ENCODE data around the gene DGKH. TPM values are rescaled to one million over a fixed set of nuclear protein-coding genes. Genes with fewer than 3 reads are reported as not detected.

DGKH gene
- total RNA-seq, 1 experiment from 2014 or later: 3.9 TPM

- DNase-seq (ENCODE audit: extremely low read depth, low read depth): peak; percentile 82
These were observed 223.1 kb downstream of the DGKH start for GRCh38 chr13:42271337-42272114.

- DNase-seq (ENCODE audit: extremely low read depth, low read depth): no peak
These were observed 223.8 kb downstream of the DGKH start, which contains the start of gene AKAP11 for GRCh38 chr13:42272115-42272803. Gene AKAP11 (plus strand): TSS chr13:42272152. CDS start chr13:42286349, 14,197 bp downstream.

GRCh38 chr13:42272804-42273175 lies 224.3 kb downstream of the DGKH start:
- DNase-seq (ENCODE audit: extremely low read depth, low read depth): no peak

- DNase-seq (ENCODE audit: extremely low read depth, low read depth): no peak
These were observed 226.1 kb downstream of the DGKH start for GRCh38 chr13:42274386-42275097.

- no peak for DNase-seq (ENCODE audit: extremely low read depth, low read depth)
These were observed 226.6 kb downstream of the DGKH start for GRCh38 chr13:42275098-42275471.

DNA sequence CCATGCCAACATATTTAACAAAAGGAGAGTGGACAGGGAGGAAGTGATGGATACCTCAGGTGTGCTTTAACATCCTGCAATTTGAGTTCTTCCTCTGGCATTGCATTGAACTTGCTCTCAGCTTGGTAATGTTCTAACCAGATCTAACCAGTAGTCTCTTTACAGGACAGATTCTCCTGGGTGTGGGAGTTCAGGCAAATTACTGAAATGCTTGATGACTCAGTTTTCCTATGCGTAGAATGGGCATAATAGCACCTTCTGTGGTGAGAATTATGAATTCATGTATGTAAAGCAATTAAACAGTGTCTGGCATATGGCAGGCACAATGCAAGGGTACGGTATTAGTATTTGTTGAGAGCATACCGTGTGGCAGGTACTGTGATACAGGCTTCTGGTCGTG lies 227.1 kb downstream of the DGKH start:
- DNase-seq (ENCODE audit: extremely low read depth, low read depth): no peak

GRCh38 chr13:42276683-42277082 lies 228.2 kb downstream of the DGKH start:
- DNase-seq (ENCODE audit: extremely low read depth, low read depth): no peak

GRCh38 chr13:42277618-42278276 lies 229.3 kb downstream of the DGKH start:
- no peak for DNase-seq (ENCODE audit: extremely low read depth, low read depth)

GRCh38 chr13:42279080-42279479 lies 230.6 kb downstream of the DGKH start:
- DNase-seq (ENCODE audit: extremely low read depth, low read depth): no peak

- DNase-seq (ENCODE audit: extremely low read depth, low read depth): no peak
These were observed 231.5 kb downstream of the DGKH start for GRCh38 chr13:42279986-42280385.

GRCh38 chr13:42280537-42280936 lies 232.1 kb downstream of the DGKH start:
- DNase-seq (ENCODE audit: extremely low read depth, low read depth): no peak

DNA sequence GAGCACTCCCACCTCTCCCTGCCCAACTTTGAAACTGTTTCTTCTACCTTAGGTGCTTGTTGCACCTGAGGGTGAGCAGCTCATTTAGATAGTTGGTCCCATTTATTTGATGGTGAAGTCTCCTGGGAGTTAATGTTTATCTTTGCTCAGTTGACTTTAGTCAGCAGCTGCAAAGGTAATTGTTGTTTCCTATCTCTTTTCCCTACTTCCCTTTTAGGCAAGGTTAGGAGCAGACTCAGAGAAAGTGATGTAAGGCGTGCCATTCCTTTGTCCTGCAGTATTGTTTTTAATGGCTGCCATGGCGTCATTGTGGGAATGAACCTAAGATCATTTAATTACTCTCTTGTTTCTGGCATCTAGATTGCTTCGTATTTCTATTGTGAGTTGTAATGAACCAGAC lies 235.1 kb downstream of the DGKH start:
- DNase-seq (ENCODE audit: extremely low read depth, low read depth): no peak

DNA sequence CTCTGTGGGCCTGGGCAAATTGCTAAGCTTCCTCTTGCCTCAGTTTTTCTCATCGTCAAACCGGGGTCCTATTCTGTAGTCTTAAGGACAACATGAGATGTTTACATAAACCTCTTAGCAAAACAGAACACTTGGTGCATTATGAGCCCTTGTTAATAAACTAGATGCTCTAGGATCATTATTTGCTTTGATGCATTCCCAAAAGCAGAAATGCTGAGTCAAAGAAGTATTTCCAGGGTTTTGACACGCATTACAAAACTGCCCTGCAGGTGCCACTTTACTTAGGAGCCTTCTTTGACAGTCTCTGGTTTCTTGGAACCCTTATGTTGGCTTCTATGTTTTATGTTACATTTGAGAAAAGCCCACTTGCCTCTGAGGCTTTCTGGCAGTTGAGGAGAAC lies 235.6 kb downstream of the DGKH start:
- no peak for DNase-seq (ENCODE audit: extremely low read depth, low read depth)

Small RNA genes within 50 kb of the gene (small RNA-seq; reads per million reads assigned to genes)
- 0 reads per million in 2 experiments for gene RPS28P8

Other genes with a start within 250 kb of the DGKH start
- 19.3 and 20.1 TPM in 2 replicates for gene VWA8, start 87.5 kb upstream of the DGKH start, total RNA-seq (2014; rRNA removed; shearing (Covaris generic))
- gene AKAP11, start 223.5 kb downstream of the DGKH start, total RNA-seq (2014; rRNA removed; shearing (Covaris generic)): 11.8 and 12.6 TPM in 2 replicates